GM21737 (cell line): ENCODE data around the gene WRAP73.

Experiments used
- ATAC-seq: cut with Tn5 transposase; IDR thresholded peaks from one replicate; pipeline ENCODE4 v1.9.1; 2021; ENCODE audit warnings: mild to moderate bottlenecking, moderate library complexity; ENCODE audit not compliant: unreplicated experiment

WRAP73 gene

GRCh38 chr1:3614755-3615742 is 34.9 kb downstream of the WRAP73 start:
- no peak for ATAC-seq

GRCh38 chr1:3612123-3612522 is 37.8 kb downstream of the WRAP73 start:
- no peak for ATAC-seq

GRCh38 chr1:3611170-3612019 is 38.5 kb downstream of the WRAP73 start, which contains the start of gene MEGF6:
TSS of gene MEGF6 (minus strand) at chr1:3611508. CDS start at chr1:3611268, 240 bp downstream.
- no peak for ATAC-seq

DNA sequence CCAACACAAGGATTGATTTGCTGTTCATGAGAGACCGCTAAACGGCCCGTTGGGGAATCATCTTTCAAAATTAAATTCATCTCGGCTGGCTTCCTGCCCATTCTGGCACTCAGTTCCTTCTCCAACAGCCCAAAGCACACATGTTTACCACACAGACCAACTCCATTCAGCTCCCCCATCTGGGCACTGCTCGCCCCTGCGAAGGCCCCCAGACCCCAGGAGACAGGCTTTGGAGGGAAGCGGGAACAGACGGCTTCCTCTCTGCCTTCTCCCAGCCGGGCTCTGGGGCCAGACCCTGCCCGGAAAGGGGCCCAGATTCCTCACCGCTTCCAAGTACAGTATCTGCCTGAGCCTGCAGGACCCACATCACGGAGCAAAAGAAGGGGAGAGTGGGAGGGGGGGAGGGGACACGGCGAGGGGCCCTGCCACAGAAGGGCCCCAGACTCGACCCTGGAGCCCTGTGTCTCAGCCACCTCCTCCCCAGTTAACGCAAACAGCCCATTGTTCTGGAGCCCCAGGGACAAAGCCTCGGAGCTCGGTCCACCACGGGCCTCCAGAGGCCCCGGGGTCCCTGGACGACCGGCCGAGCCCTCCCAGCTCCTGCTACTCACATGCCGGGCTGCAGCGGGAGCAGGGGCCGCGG is 39.3 kb downstream of the WRAP73 start:
- no peak for ATAC-seq

DNA sequence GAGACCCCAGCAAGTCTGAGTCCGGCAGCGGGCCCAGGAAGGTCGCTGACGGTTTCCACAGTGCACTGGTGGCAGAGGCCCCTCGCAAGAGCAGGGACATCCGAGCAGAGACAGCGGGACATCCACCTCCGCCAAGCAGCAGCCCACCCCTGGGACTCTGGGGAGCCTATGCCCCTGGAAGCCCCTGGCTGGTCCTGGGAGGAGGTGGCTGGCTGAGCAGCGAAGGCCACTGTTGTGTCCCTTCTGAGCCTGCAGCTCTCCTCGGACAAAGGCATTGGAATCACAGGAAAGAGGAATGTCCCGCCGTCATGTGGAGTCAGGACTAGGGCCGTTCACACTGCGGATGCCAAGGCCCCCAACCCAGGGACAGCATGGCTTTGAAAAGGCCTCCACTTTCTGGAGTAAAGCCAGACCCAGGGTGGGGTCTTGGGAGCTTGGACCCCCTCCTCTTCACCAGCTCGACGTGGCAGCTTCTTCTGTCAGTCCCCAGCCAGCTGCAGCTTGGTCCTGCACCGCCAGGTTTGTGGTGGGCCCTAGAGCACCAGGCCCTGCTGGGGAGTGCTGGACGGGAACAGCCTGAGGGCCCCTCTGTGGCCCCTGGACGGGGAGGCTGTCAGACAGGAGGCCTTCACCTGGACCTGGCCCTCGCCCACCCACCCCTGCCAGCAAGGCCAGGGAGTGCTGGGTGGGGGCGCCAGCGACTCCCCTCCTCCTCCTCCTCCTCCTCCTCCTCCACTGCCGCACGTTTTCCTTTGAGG is 40.0 kb downstream of the WRAP73 start:
- no peak for ATAC-seq

DNA sequence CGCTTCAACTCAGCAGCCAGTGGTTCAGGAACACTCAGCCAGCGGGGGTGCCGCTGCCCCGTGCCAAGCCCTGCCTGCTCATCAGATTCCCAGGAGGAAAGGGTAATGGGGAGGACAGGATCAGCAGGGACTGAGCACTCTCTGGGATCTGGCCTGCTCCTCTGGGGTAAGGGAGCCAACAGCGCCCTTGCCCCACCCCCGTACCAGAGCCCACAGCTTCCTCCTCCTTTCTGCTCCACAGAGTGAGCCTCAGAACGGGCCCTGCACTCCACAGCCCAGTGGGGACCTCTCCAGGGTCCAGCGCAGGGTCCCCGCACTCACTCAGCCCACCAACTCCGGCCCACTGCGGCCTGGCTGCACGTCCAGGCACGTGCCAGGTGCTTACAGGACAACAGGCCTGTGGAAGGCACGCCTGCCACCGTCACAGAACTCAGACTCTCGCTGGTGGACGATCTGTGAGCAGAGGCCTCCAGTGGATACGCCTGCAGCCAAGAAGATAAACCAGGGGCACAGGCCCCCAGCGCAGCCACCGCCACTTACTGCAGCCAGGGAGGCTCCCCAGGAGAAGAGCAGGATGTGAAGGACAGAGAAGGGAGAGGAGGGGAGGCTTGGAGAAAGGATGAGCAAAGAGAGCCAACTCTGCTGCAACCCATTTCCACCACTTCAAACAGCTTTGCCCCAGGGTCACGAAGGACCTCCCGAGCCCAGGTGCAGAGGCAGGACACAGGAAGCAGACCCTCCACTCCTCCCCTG is 40.7 kb downstream of the WRAP73 start:
- ATAC-seq: no peak

- no peak for ATAC-seq
Measured at GRCh38 chr1:3608154-3608553, 41.7 kb downstream of the WRAP73 start.

GRCh38 chr1:3607703-3608065 is 42.2 kb downstream of the WRAP73 start:
- no peak for ATAC-seq

GRCh38 chr1:3606779-3607702 is 42.9 kb downstream of the WRAP73 start:
- ATAC-seq: no peak

- no peak for ATAC-seq
Measured at GRCh38 chr1:3604997-3605823, 44.7 kb downstream of the WRAP73 start.

DNA sequence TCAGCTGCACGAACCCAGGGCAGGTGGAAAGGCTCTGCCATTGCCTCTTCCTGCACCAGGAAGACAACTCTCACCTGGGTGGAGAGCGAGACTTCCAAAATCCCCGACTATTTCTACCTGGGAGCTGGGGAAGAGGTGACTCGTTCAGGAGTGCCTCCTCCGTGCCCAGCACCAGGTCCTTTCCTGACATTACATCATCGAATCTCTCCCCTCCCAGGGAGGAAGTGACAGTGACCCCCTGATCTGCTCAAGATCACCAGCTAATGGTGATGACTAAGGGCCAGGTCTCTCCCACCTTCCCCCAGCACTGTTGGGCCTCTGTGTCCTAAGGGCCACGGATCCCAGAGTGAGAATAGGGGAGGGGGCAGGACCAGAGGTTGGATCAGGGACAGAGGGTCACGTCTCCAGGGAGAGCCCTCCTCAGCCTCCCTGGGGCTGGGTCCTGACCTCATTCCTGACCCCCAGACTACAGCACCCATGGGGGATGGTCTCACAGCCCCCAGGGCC is 45.4 kb downstream of the WRAP73 start:
- no peak for ATAC-seq

DNA sequence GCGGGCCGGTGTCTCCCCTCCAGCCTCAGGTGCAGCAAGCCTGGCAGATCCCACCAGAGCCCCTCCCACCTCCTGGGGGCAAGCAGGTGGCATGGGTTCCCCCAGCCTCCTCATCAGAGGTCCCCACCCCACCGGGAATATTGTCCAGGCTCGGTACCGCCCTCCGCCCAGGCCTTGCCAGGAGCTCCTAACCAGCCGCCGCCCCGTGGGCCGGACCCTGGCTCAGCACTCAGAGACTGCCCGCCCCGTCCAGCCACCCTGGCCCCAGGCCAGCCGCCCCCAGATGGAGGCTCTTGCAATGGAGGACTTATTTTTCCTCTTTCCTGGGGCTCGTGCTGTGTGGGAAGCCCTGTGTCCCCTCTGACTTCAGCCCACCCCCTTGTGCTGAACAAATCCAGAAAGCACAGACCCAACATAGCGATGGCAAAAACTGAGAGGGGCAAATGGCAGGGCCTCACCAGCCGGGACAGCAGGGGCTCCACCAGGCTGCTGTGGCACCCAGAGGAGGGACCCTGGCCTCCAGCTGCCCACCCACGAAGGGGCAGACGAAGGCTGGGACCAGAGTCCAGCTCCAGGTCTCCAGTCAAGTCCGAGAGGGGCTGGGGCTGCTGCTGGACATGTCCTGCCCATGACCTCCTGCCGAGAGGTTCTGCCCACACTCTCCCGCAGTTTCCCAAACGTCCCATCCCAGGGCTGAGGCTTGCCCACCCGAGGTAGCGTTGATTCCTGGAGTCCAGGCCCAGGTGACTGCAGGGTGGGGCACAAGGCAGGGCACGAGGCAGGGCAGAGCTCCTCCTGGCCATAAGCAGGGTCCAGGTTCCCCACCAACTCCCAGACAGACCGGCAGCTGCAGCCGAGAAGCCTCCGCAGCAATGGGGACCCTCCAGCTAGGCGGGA is 46.1 kb downstream of the WRAP73 start:
- no peak for ATAC-seq

DNA sequence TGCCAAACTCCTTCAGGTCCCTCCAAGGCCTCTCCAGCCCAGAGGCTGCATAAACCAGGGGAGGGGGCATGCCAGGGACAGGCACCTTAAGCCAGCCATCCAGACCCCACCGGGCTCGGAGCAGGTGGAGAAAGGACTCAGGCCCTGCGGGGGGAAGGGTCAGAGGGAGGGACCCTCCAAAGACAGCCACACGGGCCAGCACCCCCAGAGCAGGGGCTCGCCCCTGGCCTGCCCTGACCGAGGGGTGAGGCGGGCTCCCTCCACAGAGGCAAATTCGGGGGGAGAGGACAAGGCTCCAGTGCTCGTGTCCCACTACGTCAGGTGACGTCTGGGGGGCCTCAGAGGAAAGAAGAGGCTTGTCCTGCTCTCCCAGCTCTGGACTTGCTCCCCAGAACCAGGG is 46.7 kb downstream of the WRAP73 start:
- ATAC-seq: no peak

DNA sequence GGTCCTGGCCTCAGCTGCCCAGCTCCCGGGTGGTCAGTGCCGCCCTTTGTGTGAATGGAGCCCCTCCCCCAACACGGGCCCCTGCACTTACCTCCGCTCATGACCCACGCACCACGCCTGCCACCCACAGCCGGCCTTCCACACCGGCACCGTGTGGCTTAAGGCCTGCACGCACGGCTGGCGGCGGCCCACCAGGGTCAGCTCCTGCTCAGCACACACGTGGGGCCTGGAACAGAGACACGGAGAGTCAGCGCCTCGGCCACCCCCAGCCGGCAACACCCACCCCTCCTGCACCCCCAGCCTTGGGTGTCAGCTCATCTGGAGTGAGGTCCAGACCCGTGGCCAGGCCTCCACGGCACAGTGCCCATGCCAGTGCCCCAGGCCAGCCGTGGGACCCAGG is 47.5 kb downstream of the WRAP73 start:
- ATAC-seq: no peak

DNA sequence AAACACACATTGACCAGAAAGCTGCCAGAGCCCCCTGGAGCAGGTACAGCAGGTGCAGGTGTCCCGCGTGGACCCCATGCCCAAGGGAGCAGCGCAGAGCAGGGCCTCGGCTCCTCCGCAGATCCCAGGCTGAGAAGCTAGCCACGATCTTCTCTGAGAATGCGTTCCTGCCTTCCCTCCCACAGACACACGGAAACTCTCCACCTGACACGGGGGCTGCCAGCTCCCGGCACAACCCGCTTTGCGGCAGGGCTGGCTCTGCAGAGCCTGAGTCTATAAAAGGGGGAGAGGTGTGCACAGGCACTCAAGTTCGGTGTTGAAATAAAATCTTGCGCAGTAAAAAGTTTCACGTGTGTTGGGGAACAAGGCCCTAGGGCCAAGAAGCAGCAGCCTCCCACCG is 48.2 kb downstream of the WRAP73 start:
- no peak for ATAC-seq

DNA sequence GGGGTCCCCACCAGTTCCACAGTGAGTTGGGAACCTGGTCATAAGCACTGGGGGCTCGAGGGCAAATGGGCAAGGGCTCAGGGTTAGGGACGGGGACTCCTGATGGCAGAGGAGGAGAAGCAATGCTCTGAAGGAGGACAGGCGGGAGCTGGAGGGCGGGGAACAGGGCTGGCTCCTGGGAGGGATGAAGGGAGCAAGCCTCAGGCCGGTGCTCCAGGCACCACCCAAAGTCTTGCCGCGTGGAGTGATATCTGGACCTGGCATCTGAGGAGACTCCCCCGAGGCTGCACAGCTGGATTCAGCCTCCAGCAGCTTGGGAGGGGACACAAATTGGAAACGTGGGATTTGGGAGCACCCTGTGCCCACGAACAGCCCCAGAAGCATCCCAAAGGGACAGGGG is 49.5 kb downstream of the WRAP73 start:
- ATAC-seq: no peak

GRCh38 chr1:3599816-3600215 is 50.1 kb downstream of the WRAP73 start:
- ATAC-seq: no peak
